Activated naive CD4-positive, alpha-beta T cell treated with Interleukin-2 at 50 U/mL for 16 hours (primary cell): ENCODE results near the gene CCDC69.
"Not testable (repeated sequence)": the region's sequence is repeated elsewhere in the genome, so short reads cannot be mapped to it uniquely, and the experiment has no call there.

Experiments
- DNase-seq: peaks from one replicate; pipeline ENCODE4 v3.0.0-alpha.2; 2020

CCDC69 gene

GRCh38 chr5:151186052-151186451 lies 37.8 kb downstream of the CCDC69 start:
- DNase-seq, result no peak

GRCh38 chr5:151184316-151185042 lies 39.4 kb downstream of the CCDC69 start:
- no peak for DNase-seq

DNA sequence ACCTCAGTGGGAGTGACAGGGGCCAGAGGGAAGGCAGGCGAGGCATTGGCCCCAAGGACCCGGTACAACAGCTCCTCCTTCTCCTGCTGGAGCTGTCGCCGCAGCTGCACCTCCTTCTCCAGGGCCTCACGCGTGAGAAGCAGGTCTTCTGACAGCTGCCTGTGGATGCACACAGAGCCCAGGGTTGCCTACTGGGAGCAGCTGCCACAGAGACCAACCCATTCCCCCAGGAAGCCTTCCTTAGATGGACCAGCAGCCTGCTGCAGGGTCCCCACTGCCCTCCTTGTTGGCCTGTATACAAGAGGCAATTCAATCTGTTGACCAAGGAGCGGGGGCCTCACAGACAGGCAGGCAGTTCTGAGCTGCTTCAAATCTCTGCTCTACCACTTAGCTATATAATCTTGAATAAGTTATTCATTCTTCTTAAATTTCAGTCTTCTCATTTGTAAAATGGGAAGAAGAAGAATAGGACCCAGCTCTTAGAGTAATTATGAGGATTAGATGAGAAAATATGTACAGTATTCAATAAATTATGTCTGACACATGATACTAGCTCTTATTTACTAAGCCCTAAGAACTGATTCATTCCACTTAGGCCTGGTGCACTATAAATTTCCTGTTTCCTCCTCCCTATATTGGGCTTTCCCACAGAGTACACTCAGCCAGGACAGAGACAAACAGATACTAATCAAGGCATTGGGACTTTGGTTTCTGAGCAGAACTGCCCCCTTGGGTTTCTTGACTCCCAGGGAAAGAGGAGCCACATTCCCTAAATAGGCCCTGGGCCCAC lies 40.2 kb downstream of the CCDC69 start:
- DNase-seq, result no peak

- DNase-seq, result no peak
Observed at GRCh38 chr5:151182976-151183375, 40.9 kb downstream of the CCDC69 start.

DNA sequence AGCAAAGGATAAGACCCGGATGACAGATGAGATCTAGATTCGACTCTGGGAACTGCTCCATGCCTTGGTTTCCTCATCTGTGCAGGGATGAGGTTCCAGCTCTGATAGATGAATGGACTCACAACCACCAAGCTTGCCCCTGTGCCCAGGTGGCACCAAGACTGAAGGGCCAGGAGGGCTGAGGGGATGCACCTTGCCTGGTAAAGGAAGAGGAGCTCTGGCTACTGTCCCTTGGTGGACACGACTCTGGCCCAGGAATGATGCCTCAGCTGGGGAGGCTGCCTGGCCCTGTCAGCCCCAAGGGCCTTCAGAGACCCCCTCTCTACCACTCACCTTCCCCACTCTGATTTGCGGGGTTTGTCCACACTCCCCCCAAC lies 41.4 kb downstream of the CCDC69 start:
- DNase-seq, result no peak

DNA sequence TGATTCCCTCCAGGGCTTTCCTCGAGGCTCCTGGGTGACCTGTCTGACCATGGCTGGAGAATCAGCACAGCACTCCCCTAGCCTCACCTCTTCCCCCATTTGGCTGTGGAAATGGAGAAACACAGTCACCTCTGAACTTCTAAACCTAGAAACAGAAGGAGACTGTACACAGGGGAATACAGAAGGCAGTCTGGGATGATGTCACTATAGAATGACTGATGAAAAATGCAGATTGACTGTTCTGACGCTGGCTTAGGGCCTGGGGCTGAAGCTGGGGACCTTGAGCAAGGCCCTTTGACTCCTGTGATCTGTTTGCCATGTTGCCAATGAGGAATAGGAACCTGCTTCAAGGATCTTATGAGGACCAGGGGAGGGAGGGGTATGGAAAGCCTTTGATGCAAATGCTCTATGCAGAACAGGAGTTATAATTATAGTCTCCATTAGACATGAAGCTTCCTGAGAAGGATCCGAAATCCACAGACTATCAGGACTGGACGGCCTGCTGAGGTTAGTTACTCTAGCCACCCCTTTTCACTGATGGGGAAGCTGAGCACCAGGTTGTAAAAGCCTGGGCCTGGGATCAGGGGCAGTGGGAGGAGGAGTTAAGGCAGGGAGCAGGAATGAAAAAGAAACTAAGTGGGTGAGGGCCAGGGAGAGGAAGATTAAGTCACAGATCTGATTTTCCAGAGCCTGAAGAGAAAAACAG lies 41.9 kb downstream of the CCDC69 start:
- no peak for DNase-seq

DNA sequence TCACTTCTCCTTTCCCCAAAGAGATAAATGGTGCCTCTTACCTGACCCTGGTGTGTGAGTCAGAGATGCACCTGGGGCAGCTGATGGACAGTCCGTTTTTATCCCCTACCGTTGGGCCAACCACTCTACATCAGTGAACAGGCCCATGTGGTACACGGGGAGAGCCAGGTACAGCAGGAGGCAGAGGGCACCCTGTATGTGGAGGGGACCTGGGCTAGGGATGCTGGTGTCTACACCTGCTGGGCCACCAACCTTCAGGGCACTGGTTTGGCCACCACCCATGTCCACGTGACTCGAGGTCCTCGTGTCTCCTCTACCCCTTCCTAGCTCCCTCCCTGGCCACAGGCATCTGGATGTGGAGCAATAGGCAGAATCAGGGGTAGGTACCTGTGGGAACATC lies 43.6 kb downstream of the CCDC69 start:
- DNase-seq, result no peak

GRCh38 chr5:151179489-151179840 lies 44.4 kb downstream of the CCDC69 start:
- DNase-seq, result no peak

GRCh38 chr5:151178777-151179488 lies 45.0 kb downstream of the CCDC69 start:
- DNase-seq, result no peak

GRCh38 chr5:151178372-151178771 lies 45.5 kb downstream of the CCDC69 start:
- DNase-seq, result no peak

GRCh38 chr5:151176268-151176667 lies 47.6 kb downstream of the CCDC69 start:
- DNase-seq, result not testable (repeated sequence)

- DNase-seq, result no peak
Observed at GRCh38 chr5:151174612-151175101, 49.2 kb downstream of the CCDC69 start.

GRCh38 chr5:151173711-151174611 lies 49.9 kb downstream of the CCDC69 start:
- no peak for DNase-seq

- no peak for DNase-seq
Observed at GRCh38 chr5:151171529-151171928, 52.4 kb downstream of the CCDC69 start.

GRCh38 chr5:151168602-151169344 lies 55.1 kb downstream of the CCDC69 start:
- no peak for DNase-seq

GRCh38 chr5:151167022-151167421 lies 56.9 kb downstream of the CCDC69 start:
- DNase-seq, result no peak

DNA sequence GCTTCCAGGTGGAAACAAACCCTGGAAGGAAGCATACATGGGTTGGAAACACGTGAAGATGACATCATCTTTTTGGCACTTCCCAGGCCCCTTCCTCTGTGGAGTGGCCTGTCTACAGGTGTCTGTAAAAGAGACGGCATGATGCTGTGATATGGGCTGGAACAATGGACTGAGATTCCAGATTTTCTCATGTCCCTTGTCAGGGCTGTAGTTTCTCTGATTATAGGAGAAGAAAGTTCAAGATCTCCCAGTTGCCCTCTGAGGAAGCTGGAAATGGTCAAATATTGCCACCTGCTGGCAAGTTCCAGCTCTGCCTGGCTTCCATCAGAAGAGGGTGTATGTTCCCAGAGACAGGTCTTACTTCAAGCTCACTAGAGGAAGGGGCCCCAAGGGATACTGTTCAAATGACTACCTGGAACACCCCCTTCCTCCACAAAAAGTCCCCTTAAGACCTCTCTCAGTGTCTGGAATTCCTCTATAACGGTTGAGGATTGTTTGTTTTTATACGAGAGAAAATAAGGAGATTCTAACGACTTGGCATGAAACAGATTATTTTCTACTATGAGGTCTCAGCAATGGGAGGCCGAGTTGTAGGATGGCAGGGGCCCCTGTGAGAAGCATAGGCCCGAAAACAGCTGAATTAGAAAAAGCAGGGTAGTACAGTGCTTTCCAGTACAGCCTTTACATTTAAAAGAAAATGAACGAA lies 59.1 kb downstream of the CCDC69 start:
- peak; percentile 85 for DNase-seq

- DNase-seq, result no peak
Observed at GRCh38 chr5:151162776-151163175, 61.1 kb downstream of the CCDC69 start.

DNA sequence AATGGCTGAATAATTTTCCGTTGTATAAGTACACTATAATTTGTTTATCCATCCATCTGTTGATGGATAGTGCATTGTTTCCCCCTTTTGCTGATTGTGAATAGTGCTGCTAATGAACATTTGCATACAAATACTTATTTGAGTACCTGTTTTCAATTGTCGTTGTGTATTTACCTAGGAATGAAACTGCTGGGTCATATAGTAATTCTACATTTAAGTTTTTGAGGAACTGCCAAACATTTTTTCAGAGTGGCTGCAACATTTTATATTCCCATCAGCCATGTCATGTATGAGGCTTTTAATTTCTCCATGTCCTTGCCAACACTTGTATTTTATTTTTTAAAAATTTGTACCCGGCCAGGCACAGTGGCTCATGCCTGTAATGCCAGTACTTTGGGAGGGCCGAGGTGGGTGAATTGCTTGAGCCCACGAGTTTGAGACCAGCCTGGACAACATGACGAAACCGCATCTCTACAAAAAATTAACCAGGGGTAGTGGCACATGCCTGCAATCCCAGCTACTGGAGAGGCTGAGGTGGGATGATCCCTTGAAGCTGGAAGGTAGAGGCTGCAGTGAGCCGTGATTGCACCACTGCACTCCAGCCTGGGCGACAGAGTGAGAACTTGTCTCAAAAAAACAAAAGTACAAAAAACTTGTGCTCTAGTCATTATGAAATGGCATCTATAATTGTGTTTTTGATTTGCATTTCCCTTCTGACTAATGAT lies 64.1 kb downstream of the CCDC69 start:
- no peak for DNase-seq

DNA sequence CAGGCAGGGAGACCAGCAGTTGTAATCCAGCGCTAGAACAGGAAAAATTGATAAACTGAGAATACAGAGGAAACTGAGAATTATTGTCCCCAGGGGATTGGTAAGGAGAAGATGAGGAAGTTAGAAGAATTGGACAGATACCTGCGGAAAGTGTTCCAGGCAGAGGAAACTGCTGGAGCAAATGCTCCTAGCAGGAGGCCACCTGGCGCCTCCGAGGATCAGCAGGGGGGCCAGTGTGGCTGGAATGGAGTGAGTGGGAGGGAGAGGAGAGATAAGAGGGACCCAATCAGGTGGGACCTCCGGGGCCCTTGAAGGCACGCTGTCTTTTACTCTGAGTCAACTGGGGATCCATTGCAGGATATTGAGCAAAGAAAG lies 65.6 kb downstream of the CCDC69 start:
- DNase-seq, result no peak
